ENCODE measurements around the gene KCNJ16. TPM values are rescaled to one million over a fixed set of nuclear protein-coding genes. Genes with fewer than 3 reads are reported as not detected.

Gene KCNJ16
- total RNA-seq, 2 donors from 2014 or later = 0.28 TPM; not detected in 1

DNA sequence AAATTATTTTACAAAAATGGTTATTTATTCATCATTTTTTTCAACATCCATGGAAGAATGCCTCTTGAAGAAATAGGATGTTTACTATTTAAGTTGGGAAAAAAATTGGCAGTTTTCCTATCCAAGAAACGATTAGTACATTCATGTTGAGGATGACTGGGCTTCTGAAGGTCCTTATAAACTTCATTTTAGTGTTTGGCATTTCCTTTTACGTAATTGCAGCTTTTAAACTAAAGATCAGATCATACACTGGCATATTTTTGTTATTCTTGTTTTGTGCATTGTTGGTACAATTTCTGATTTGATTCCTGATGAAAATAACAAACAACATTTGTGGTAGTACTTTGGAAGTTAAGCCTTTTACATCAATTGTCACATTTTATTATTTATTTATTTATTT lies 11.5 kb downstream of the KCNJ16 start:
- Histone ChIP-seq H3K27me3 (replicated peaks; ENCODE audit: insufficient read depth) (no peaks in the 10 kb centered on the region), H3K4me1 (ENCODE audit: control insufficient read depth in 1 of 2, low read depth in 2 of 2) (peaks cover 0 to under 1% of the 10 kb centered on the region in 2 donors), H3K9me3 (no peaks in the 10 kb centered on the region), H3K27ac (no peak overlapping the region), H3K4me3 (no peak overlapping the region), H3K36me3 (no peaks in the 10 kb centered on the region)
- TF ChIP-seq, protein P1, sequence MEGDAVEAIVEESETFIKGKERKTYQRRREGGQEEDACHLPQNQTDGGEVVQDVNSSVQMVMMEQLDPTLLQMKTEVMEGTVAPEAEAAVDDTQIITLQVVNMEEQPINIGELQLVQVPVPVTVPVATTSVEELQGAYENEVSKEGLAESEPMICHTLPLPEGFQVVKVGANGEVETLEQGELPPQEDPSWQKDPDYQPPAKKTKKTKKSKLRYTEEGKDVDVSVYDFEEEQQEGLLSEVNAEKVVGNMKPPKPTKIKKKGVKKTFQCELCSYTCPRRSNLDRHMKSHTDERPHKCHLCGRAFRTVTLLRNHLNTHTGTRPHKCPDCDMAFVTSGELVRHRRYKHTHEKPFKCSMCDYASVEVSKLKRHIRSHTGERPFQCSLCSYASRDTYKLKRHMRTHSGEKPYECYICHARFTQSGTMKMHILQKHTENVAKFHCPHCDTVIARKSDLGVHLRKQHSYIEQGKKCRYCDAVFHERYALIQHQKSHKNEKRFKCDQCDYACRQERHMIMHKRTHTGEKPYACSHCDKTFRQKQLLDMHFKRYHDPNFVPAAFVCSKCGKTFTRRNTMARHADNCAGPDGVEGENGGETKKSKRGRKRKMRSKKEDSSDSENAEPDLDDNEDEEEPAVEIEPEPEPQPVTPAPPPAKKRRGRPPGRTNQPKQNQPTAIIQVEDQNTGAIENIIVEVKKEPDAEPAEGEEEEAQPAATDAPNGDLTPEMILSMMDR (IDR thresholded peaks at IDR 0.05) = no peak
- ATAC-seq (ENCODE audit: insufficient number of reproducible peaks, low FRiP score, low read depth) (no peak), DNase-seq (ENCODE audit: low spot score) (no peak)

DNA sequence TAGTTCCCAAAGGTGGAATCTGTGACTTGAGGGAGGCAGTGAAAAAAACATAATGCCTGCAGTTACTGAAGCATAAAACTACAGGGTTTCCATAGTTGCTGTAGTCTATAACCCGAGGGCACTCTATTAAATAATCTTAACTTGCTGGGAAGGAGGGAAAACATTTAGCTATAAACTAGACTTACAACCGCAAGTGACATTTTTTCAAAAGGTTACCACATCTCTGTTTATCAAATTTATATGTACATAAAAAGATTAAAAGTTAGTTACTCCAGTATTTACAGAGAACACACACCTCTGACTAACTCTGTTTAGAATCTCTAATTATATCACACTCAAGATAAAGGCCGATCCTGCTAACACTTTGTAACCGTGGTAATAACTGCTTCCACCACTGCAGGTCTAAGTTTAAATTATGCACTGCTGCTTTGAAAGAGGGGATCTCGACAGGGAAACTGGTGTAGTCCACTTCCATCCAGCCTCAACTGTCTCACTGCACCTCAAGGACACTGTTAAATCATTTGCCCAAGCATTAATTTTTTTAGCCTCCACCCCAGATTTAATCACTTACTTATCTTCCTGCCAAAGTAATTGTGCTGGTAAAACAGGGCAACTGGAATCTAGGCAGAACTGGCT lies 14.6 kb downstream of the KCNJ16 start:
- no peak overlapping the region for H3K27ac ChIP-seq
- TF ChIP-seq, protein P1 (IDR thresholded peaks at IDR 0.05) = no peak

DNA sequence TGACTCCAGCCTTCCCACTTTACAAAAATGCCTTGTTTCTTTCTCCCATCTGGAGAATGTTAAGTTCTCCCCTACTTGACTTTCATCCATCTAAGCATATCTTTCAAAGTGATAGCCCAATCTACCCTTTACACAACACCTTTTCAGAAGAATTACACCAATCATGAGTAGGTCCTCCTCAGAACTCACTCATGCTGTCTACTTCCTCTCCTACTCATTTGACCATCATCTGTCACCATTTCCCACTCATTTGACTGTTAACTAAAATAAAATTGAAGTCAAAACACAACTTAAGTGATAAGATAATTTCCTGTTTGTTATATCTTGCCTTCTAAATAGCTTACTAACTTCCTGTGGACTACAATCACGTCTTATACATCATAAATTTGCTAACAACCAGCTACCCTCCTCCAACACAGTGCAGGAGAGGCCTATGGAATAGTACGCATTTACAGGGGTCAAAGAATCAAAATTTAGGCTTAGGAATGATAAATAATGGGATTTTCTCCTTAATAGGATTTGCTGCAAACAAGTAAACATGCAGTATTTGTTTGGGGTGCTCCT lies 16.1 kb downstream of the KCNJ16 start:
- no peak for DNase-seq (ENCODE audit: low spot score)
- H3K4me1 ChIP-seq (ENCODE audit: control insufficient read depth in 1 of 2, low read depth in 2 of 2) = no peaks in the 10 kb centered on the region
- TF ChIP-seq, protein P1 (IDR thresholded peaks at IDR 0.05) = no peak
- H3K4me3 ChIP-seq = no peak overlapping the region
- ATAC-seq (ENCODE audit: insufficient number of reproducible peaks, low FRiP score, low read depth) = no peak
- no peak overlapping the region for H3K27ac ChIP-seq
- H3K27me3 ChIP-seq (replicated peaks; ENCODE audit: insufficient read depth) = no peaks in the 10 kb centered on the region
- H3K9me3 ChIP-seq = no peaks in the 10 kb centered on the region
- H3K36me3 ChIP-seq = no peaks in the 10 kb centered on the region

More for the DNA sequence above, 14.6 kb downstream of the KCNJ16 start:
- Histone ChIP-seq H3K36me3 (no peaks in the 10 kb centered on the region), H3K27me3 (replicated peaks; ENCODE audit: insufficient read depth) (no peaks in the 10 kb centered on the region), H3K4me1 (ENCODE audit: control insufficient read depth in 1 of 2, low read depth in 2 of 2) (no peaks in the 10 kb centered on the region), H3K9me3 (no peaks in the 10 kb centered on the region), H3K4me3 (no peak overlapping the region)
- ATAC-seq (ENCODE audit: insufficient number of reproducible peaks, low FRiP score, low read depth) (no peak), DNase-seq (ENCODE audit: low spot score) (no peak)

DNA sequence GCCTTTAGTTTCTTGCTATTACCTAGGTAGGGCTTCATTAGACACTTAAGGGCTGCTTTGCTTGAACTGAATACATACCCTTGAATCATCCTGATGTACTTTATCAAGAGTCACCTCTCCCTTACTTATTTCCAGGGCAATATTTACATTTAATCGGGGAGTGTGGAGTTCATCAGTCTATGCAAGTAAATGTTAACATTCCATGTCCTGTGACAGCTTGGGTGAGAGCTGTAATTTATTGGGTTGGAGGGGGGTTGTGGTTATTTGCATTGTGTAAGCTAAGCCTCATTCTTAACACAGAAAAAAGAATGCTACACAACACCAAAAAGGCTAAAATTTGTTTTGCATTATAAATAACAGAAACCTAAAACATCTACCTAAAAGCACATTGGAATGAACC lies 16.7 kb downstream of the KCNJ16 start:
- TF ChIP-seq, protein P1 (IDR thresholded peaks at IDR 0.05) = no peak

DNA sequence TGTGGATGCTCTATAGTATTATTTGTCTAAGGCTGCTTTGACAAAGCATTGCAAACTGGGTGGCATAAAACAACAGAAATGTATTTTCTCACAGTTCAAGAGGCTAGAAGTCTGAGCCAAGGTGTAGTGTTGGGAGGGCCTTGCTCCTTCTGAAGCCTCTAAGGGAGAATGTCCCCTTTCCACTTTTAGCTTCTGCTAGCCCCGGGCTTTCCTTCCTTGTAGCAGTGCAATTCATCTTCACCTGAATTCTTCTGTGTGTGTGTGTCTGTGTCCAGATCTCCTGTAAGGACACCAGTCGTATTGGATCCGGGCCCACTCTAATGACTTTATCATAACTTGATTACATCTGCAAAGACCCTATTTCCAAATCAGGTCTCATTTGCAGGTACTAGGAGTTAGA lies 18.1 kb downstream of the KCNJ16 start:
- TF ChIP-seq, protein P1 (IDR thresholded peaks at IDR 0.05) = no peak
- no peaks in the 10 kb centered on the region for H3K9me3 ChIP-seq
- no peaks in the 10 kb centered on the region for H3K27me3 ChIP-seq (replicated peaks; ENCODE audit: insufficient read depth)
- ATAC-seq (ENCODE audit: insufficient number of reproducible peaks, low FRiP score, low read depth) = no peak
- no peak overlapping the region for H3K4me3 ChIP-seq
- no peaks in the 10 kb centered on the region for H3K4me1 ChIP-seq (ENCODE audit: control insufficient read depth in 1 of 2, low read depth in 2 of 2)
- H3K27ac ChIP-seq = no peak overlapping the region
- DNase-seq (ENCODE audit: low spot score) = no peak
- H3K36me3 ChIP-seq = no peaks in the 10 kb centered on the region

More for the DNA sequence above, 16.7 kb downstream of the KCNJ16 start:
- H3K4me3 ChIP-seq = no peak overlapping the region
- H3K27ac ChIP-seq = no peak overlapping the region
- no peaks in the 10 kb centered on the region for H3K36me3 ChIP-seq
- no peaks in the 10 kb centered on the region for H3K9me3 ChIP-seq
- no peaks in the 10 kb centered on the region for H3K27me3 ChIP-seq (replicated peaks; ENCODE audit: insufficient read depth)
- no peaks in the 10 kb centered on the region for H3K4me1 ChIP-seq (ENCODE audit: control insufficient read depth in 1 of 2, low read depth in 2 of 2)
- DNase-seq (ENCODE audit: low spot score) (no peak), ATAC-seq (ENCODE audit: insufficient number of reproducible peaks, low FRiP score, low read depth) (no peak)
